ENCODE results near the gene PAEP.
"Not testable (repeated sequence)": the region's sequence is repeated elsewhere in the genome, so short reads cannot be mapped to it uniquely, and the experiment has no call there.

Gene PAEP

GRCh38 chr9:135526730-135527571 is 34.6 kb upstream of the PAEP start:
- no peak for DNase-seq (ENCODE audit: extremely low read depth, low read depth)
- H3K4me3 ChIP-seq (replicated peaks; ENCODE audit: low read depth, low read length): no peak overlapping the region
- TF ChIP-seq, protein P1, sequence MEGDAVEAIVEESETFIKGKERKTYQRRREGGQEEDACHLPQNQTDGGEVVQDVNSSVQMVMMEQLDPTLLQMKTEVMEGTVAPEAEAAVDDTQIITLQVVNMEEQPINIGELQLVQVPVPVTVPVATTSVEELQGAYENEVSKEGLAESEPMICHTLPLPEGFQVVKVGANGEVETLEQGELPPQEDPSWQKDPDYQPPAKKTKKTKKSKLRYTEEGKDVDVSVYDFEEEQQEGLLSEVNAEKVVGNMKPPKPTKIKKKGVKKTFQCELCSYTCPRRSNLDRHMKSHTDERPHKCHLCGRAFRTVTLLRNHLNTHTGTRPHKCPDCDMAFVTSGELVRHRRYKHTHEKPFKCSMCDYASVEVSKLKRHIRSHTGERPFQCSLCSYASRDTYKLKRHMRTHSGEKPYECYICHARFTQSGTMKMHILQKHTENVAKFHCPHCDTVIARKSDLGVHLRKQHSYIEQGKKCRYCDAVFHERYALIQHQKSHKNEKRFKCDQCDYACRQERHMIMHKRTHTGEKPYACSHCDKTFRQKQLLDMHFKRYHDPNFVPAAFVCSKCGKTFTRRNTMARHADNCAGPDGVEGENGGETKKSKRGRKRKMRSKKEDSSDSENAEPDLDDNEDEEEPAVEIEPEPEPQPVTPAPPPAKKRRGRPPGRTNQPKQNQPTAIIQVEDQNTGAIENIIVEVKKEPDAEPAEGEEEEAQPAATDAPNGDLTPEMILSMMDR (IDR thresholded peaks at IDR 0.05; ENCODE audit: low read depth, low read length, missing control alignments): no peak

- H3K4me3 ChIP-seq (replicated peaks; ENCODE audit: low read depth, low read length); DNase-seq (ENCODE audit: extremely low read depth, low read depth): not testable (repeated sequence)
Observed at GRCh38 chr9:135528842-135529435, 32.6 kb upstream of the PAEP start.

DNA sequence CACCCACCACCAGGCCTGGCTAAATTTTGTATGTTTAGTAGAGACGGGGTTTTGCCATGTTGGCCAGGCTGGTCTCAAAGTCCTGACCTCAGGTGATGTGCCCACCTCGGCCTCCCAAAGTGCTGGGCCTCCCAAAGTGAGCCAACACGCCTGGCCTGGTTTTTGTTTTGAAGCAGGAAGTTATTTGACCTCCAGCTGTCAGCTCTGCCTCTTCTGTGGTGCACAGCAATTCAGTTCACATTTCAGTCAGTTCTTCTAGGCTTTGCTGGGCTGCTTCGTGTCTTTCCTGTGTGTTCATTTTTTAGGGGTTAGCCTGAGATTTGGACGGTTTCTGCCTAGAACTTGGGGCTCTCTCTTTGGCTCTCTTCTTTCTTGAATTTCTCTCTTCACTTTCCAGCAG is 31.4 kb upstream of the PAEP start:
- no peak for DNase-seq (ENCODE audit: extremely low read depth, low read depth)
- TF ChIP-seq, protein P1 (IDR thresholded peaks at IDR 0.05; ENCODE audit: low read depth, low read length, missing control alignments): no peak
- no peak overlapping the region for H3K4me3 ChIP-seq (replicated peaks; ENCODE audit: low read depth, low read length)

DNA sequence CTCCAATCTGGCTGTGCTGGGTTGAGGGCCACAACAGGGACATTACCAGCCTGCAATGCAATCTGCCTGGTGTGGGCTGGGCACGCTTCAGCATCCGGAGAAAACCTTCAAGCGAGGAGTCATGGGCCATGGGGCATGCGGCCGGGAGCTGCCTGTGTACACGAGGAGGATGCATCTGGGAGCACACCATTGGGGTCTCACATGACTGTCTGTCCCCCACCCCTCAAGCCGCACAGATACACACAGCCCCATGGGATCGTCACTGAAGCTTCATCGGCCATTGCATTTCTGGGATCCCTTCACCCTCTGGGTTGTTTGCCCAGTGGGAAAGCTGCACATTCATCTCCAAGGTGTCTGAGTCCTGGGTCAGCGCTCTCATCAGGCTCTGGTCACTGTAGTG is 30.5 kb upstream of the PAEP start:
- no peak for DNase-seq (ENCODE audit: extremely low read depth, low read depth)
- TF ChIP-seq, protein P1 (IDR thresholded peaks at IDR 0.05; ENCODE audit: low read depth, low read length, missing control alignments): no peak
- H3K4me3 ChIP-seq (replicated peaks; ENCODE audit: low read depth, low read length): no peak overlapping the region

- DNase-seq (ENCODE audit: extremely low read depth, low read depth): no peak
- TF ChIP-seq, protein P1 (IDR thresholded peaks at IDR 0.05; ENCODE audit: low read depth, low read length, missing control alignments): no peak
- no peak overlapping the region for H3K4me3 ChIP-seq (replicated peaks; ENCODE audit: low read depth, low read length)
Observed at GRCh38 chr9:135533113-135533512, 28.4 kb upstream of the PAEP start.

- no peak for DNase-seq (ENCODE audit: extremely low read depth, low read depth)
- TF ChIP-seq, protein P1 (IDR thresholded peaks at IDR 0.05; ENCODE audit: low read depth, low read length, missing control alignments): no peak
- H3K4me3 ChIP-seq (replicated peaks; ENCODE audit: low read depth, low read length): no peak overlapping the region
Observed at GRCh38 chr9:135533674-135534073, 27.9 kb upstream of the PAEP start.

DNA sequence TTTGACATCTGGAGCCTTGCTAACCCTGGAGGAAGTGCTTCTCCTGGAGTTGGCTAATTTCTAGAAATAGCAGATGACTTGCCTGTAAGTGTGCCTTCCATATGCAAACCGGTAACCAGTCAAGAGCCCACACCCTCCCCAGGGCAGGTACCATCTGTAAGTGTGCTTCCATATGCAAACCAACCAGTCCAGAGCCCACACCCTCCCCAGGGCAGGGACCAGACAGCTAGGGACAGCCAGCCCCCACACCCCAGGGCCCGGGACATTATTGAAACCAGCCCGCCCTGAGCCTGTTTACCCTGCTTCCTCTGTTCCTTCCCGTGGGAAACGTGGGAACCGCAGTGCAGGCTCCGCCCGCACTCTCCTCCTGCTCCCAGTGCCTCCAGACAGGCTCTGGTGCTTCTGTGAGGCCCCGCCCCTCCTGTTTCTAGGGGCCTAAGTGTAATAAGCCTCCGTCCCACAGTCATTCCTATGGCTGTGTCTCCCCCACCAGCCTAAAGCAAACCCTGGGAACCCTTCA is 27.3 kb upstream of the PAEP start:
- H3K4me3 ChIP-seq (replicated peaks; ENCODE audit: low read depth, low read length); DNase-seq (ENCODE audit: extremely low read depth, low read depth): not testable (repeated sequence)

GRCh38 chr9:135534826-135535225 is 26.7 kb upstream of the PAEP start:
- DNase-seq (ENCODE audit: extremely low read depth, low read depth); H3K4me3 ChIP-seq (replicated peaks; ENCODE audit: low read depth, low read length): not testable (repeated sequence)

DNA sequence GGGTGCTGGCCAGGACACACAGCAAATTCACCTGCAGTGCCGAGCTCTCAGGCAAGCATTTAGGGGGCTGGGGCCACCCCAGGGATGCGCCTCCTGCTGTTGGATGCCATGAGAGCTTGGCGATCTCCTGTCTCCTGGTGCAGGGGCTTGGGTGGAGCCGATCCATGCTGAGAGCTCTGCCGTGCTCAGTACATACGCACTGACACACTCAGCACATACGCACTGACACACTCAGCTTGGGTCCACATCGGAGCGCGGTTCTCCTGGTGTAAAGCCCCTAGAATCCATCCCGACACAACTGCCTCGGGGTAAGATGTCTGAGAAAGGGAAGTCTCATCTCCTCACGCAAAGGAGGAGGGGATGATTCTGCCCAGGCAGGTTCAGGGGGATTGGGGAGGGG is 25.9 kb upstream of the PAEP start:
- H3K4me3 ChIP-seq (replicated peaks; ENCODE audit: low read depth, low read length); DNase-seq (ENCODE audit: extremely low read depth, low read depth): not testable (repeated sequence)

All from HFF-Myc (cell line).